Adipocyte (in vitro differentiated cells): ENCODE measurements around the gene KCNE2.

Experiments
- DNase-seq: peaks from one replicate; pipeline ENCODE4 v3.0.0-alpha.2; 2015; ENCODE audit warnings: low read depth
- H3K27me3 ChIP-seq: replicated peaks from 2 replicates; pipeline ENCODE4 v1.7.0; 2013; ENCODE audit warnings: mild to moderate bottlenecking, low read length, moderate library complexity; ENCODE audit not compliant: control insufficient read depth, insufficient read depth
- H3K36me3 ChIP-seq: 2 replicates; pipeline ENCODE4 v1.7.0; 2013; ENCODE audit warnings: low read length, mild to moderate bottlenecking, moderate library complexity; ENCODE audit not compliant: control insufficient read depth, insufficient read depth, severe bottlenecking
- H3K4me1 ChIP-seq: 2 replicates; pipeline ENCODE4 v1.7.0; 2013; ENCODE audit warnings: mild to moderate bottlenecking, low read length, moderate library complexity; ENCODE audit not compliant: control insufficient read depth, insufficient read depth
- H3K4me3 ChIP-seq: 2 replicates; pipeline ENCODE4 v1.7.0; 2013; ENCODE audit warnings: mild to moderate bottlenecking, low read length, moderate library complexity
- H3K9ac ChIP-seq: 2 replicates; pipeline ENCODE4 v1.7.0; 2013; ENCODE audit warnings: mild to moderate bottlenecking, low read length, moderate library complexity
- H3K9me3 ChIP-seq: 2 replicates; pipeline ENCODE4 v1.7.0; 2013; ENCODE audit warnings: mild to moderate bottlenecking, low read length, moderate library complexity; ENCODE audit not compliant: control insufficient read depth

KCNE2 gene

GRCh38 chr21:34353182-34353581 lies 10.6 kb upstream of the KCNE2 start:
- no peak overlapping the region for H3K4me3 ChIP-seq
- no peaks in the 10 kb centered on the region for H3K4me1 ChIP-seq
- H3K27me3 ChIP-seq = no peaks in the 10 kb centered on the region
- no peak overlapping the region for H3K9ac ChIP-seq
- DNase-seq = no peak
- no peaks in the 10 kb centered on the region for H3K9me3 ChIP-seq
- no peaks in the 10 kb centered on the region for H3K36me3 ChIP-seq

- no peak for DNase-seq
- no peak overlapping the region for H3K9ac ChIP-seq
- no peaks in the 10 kb centered on the region for H3K27me3 ChIP-seq
- H3K9me3 ChIP-seq = no peaks in the 10 kb centered on the region
- no peaks in the 10 kb centered on the region for H3K4me1 ChIP-seq
- no peak overlapping the region for H3K4me3 ChIP-seq
- no peaks in the 10 kb centered on the region for H3K36me3 ChIP-seq
Measured at GRCh38 chr21:34354836-34355235, 9.0 kb upstream of the KCNE2 start.

GRCh38 chr21:34355570-34355969 lies 8.2 kb upstream of the KCNE2 start:
- H3K9me3 ChIP-seq = no peaks in the 10 kb centered on the region
- no peak overlapping the region for H3K9ac ChIP-seq
- H3K36me3 ChIP-seq = no peaks in the 10 kb centered on the region
- no peak overlapping the region for H3K4me3 ChIP-seq
- H3K27me3 ChIP-seq = no peaks in the 10 kb centered on the region
- H3K4me1 ChIP-seq = no peaks in the 10 kb centered on the region
- DNase-seq = no peak

GRCh38 chr21:34357889-34358288 lies 5.9 kb upstream of the KCNE2 start:
- Histone ChIP-seq H3K9ac (no peak overlapping the region), H3K27me3 (no peaks in the 10 kb centered on the region), H3K4me1 (peaks cover 3% of the 10 kb centered on the region), H3K9me3 (no peaks in the 10 kb centered on the region), H3K36me3 (no peaks in the 10 kb centered on the region), H3K4me3 (no peak overlapping the region)
- DNase-seq = no peak

GRCh38 chr21:34358866-34359265 lies 4.9 kb upstream of the KCNE2 start:
- no peaks in the 10 kb centered on the region for H3K36me3 ChIP-seq
- no peak overlapping the region for H3K4me3 ChIP-seq
- DNase-seq = no peak
- peaks cover 3% of the 10 kb centered on the region for H3K4me1 ChIP-seq
- H3K9ac ChIP-seq = no peak overlapping the region
- H3K9me3 ChIP-seq = no peaks in the 10 kb centered on the region
- H3K27me3 ChIP-seq = no peaks in the 10 kb centered on the region

GRCh38 chr21:34360488-34361241 lies 3.1 kb upstream of the KCNE2 start:
- peaks cover 3% of the 10 kb centered on the region for H3K4me1 ChIP-seq
- H3K9ac ChIP-seq = no peak overlapping the region
- H3K27me3 ChIP-seq = no peaks in the 10 kb centered on the region
- H3K9me3 ChIP-seq = no peaks in the 10 kb centered on the region
- H3K4me3 ChIP-seq = no peak overlapping the region
- no peak for DNase-seq
- H3K36me3 ChIP-seq = no peaks in the 10 kb centered on the region

GRCh38 chr21:34362136-34362444 lies 1.7 kb upstream of the KCNE2 start:
- Histone ChIP-seq H3K4me1 (peaks cover 3% of the 10 kb centered on the region), H3K27me3 (no peaks in the 10 kb centered on the region), H3K4me3 (no peak overlapping the region), H3K9me3 (no peaks in the 10 kb centered on the region), H3K9ac (no peak overlapping the region), H3K36me3 (no peaks in the 10 kb centered on the region)
- DNase-seq = no peak

GRCh38 chr21:34362670-34363069 lies 1.1 kb upstream of the KCNE2 start:
- peaks cover 3% of the 10 kb centered on the region for H3K4me1 ChIP-seq
- H3K9ac ChIP-seq = no peak overlapping the region
- H3K9me3 ChIP-seq = no peaks in the 10 kb centered on the region
- H3K27me3 ChIP-seq = no peaks in the 10 kb centered on the region
- H3K36me3 ChIP-seq = no peaks in the 10 kb centered on the region
- DNase-seq = no peak
- H3K4me3 ChIP-seq = no peak overlapping the region

- no peaks in the 10 kb centered on the region for H3K36me3 ChIP-seq
- H3K9ac ChIP-seq = no peak overlapping the region
- no peaks in the 10 kb centered on the region for H3K27me3 ChIP-seq
- DNase-seq = no peak
- H3K4me1 ChIP-seq = peaks cover 3% of the 10 kb centered on the region
- no peaks in the 10 kb centered on the region for H3K9me3 ChIP-seq
- H3K4me3 ChIP-seq = no peak overlapping the region
Measured at GRCh38 chr21:34364921-34365320, 1.1 kb downstream of the KCNE2 start.

GRCh38 chr21:34365809-34366208 lies 2.0 kb downstream of the KCNE2 start:
- no peaks in the 10 kb centered on the region for H3K36me3 ChIP-seq
- H3K4me1 ChIP-seq = peaks cover 3% of the 10 kb centered on the region
- no peak overlapping the region for H3K4me3 ChIP-seq
- DNase-seq = no peak
- no peaks in the 10 kb centered on the region for H3K27me3 ChIP-seq
- no peak overlapping the region for H3K9ac ChIP-seq
- H3K9me3 ChIP-seq = no peaks in the 10 kb centered on the region

- Histone ChIP-seq H3K4me1 (no peaks in the 10 kb centered on the region), H3K27me3 (no peaks in the 10 kb centered on the region), H3K9ac (no peak overlapping the region), H3K4me3 (no peak overlapping the region), H3K36me3 (no peaks in the 10 kb centered on the region), H3K9me3 (no peaks in the 10 kb centered on the region)
- DNase-seq = peak; percentile 99
Measured at GRCh38 chr21:34367320-34367935, 3.6 kb downstream of the KCNE2 start.

- Histone ChIP-seq H3K4me1 (no peaks in the 10 kb centered on the region), H3K27me3 (no peaks in the 10 kb centered on the region)
Measured at GRCh38 chr21:34369741-34370140, 5.9 kb downstream of the KCNE2 start.

More at GRCh38 chr21:34369741-34370140, 5.9 kb downstream of the KCNE2 start:
- Histone ChIP-seq H3K4me3 (no peak overlapping the region), H3K9me3 (no peaks in the 10 kb centered on the region), H3K9ac (no peak overlapping the region), H3K36me3 (no peaks in the 10 kb centered on the region)
- DNase-seq = no peak
